ENCODE results near the gene KLHL13. TPM values are rescaled to one million over a fixed set of nuclear protein-coding genes. Genes with fewer than 3 reads are reported as not detected.

Gene KLHL13
- total RNA-seq, 1 donor from 2014 or later = 3.9 TPM

DNA sequence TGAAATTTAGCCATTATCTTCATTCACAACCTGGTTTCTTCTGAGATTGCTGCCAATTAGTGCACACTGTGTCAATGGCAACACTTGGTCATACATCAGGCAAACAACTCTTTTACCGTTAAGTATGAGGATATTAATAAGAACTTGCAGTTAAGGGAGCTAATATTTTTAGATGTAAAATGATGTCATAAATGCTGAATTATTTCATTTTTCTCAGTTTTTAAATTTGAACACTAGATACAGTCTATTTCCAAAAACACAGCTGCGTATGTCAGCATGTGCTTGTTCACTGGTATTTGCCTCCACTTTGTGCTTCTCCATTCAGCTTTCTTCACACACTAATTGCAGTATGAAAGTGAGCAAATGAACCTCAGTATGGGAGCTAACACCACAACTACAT lies 1.6 kb downstream of the KLHL13 start:
- Histone ChIP-seq H3K36me3 (no peaks in the 10 kb centered on the region), H3K27me3 (ENCODE audit: low read depth) (no peaks in the 10 kb centered on the region), H3K4me1 (no peaks in the 10 kb centered on the region), H3K27ac (no peak overlapping the region), H3K4me3 (no peak overlapping the region), H3K9me3 (no peaks in the 10 kb centered on the region)
- intact Hi-C loops (cut with DNase I) = no loop called here
- ATAC-seq (no peak), DNase-seq (no peak)
- TF ChIP-seq, protein P1, sequence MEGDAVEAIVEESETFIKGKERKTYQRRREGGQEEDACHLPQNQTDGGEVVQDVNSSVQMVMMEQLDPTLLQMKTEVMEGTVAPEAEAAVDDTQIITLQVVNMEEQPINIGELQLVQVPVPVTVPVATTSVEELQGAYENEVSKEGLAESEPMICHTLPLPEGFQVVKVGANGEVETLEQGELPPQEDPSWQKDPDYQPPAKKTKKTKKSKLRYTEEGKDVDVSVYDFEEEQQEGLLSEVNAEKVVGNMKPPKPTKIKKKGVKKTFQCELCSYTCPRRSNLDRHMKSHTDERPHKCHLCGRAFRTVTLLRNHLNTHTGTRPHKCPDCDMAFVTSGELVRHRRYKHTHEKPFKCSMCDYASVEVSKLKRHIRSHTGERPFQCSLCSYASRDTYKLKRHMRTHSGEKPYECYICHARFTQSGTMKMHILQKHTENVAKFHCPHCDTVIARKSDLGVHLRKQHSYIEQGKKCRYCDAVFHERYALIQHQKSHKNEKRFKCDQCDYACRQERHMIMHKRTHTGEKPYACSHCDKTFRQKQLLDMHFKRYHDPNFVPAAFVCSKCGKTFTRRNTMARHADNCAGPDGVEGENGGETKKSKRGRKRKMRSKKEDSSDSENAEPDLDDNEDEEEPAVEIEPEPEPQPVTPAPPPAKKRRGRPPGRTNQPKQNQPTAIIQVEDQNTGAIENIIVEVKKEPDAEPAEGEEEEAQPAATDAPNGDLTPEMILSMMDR (IDR thresholded peaks at IDR 0.05) = no peak

DNA sequence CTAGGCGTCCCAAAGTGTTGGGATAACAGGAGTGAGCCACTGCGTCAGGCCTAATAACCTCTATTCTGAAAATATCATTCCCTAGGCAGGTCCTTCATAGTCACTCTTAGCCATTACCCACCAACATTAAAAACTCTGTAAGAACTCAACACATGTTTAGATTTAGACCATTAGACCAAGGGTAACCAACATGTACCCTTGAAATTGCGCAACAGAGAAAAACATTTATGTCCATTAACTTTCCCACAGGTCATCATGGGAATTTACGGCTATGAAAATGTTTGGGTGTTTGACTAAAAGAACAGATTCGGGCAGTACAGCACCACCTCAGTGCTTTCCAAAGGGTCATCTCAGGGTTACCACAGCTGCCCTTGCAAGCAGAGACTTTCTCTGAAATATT lies 7.5 kb downstream of the KLHL13 start:
- no peaks in the 10 kb centered on the region for H3K36me3 ChIP-seq
- H3K27me3 ChIP-seq (ENCODE audit: low read depth) = no peaks in the 10 kb centered on the region
- ATAC-seq (no peak), DNase-seq (no peak)
- H3K4me1 ChIP-seq = no peaks in the 10 kb centered on the region
- intact Hi-C loops (cut with DNase I) = no loop called here
- H3K4me3 ChIP-seq = no peak overlapping the region
- no peak overlapping the region for H3K27ac ChIP-seq
- TF ChIP-seq, protein P1 (IDR thresholded peaks at IDR 0.05) = no peak
- H3K9me3 ChIP-seq = no peaks in the 10 kb centered on the region

DNA sequence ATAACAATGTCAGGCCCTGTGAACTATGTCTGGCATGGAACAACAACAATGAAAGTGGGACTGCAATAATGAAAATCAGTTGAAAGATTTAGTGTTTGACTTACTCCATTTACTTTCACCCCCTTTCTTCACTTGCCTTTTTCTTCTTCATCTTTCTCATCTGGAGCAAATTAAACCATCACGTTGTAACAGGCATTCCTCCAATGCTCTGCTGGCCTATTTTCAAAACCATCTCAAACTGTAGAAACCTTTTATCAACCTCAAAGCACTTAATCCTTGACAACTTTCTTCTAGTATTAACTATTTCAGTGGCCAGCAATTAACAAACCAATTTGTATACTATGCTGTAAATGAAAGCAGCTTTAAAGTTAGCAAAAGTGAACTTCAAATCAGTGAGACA lies 8.3 kb downstream of the KLHL13 start:
- TF ChIP-seq, protein P1 (IDR thresholded peaks at IDR 0.05) = no peak
- no peaks in the 10 kb centered on the region for H3K9me3 ChIP-seq
- no peaks in the 10 kb centered on the region for H3K4me1 ChIP-seq
- H3K36me3 ChIP-seq = no peaks in the 10 kb centered on the region
- DNase-seq = no peak
- no peak overlapping the region for H3K4me3 ChIP-seq
- H3K27ac ChIP-seq = no peak overlapping the region
- intact Hi-C loops (cut with DNase I) = no loop called here
- no peak for ATAC-seq
- H3K27me3 ChIP-seq (ENCODE audit: low read depth) = no peaks in the 10 kb centered on the region

DNA sequence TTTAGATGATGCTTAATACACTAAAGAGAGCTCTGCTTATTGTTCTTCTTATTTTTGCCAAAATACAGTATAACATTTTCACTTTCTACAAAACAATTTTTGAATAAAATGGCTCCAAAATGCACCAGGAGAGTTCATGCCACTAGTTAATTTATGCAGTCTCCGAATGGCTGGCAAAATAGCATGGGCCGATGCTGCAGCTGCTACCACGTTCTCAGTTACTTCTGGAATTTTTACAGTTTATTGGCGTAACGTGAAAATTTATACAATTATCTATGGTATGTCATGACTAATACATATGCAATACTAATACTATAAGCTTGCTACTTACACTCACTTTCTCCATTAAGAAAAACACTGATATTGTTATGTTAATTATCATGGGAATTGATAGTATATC lies 16.5 kb downstream of the KLHL13 start:
- Histone ChIP-seq H3K27ac (no peak overlapping the region), H3K36me3 (no peaks in the 10 kb centered on the region), H3K4me3 (no peak overlapping the region), H3K9me3 (no peaks in the 10 kb centered on the region), H3K4me1 (no peaks in the 10 kb centered on the region), H3K27me3 (ENCODE audit: low read depth) (no peaks in the 10 kb centered on the region)
- intact Hi-C loops (cut with DNase I) = no loop called here
- TF ChIP-seq, protein P1 (IDR thresholded peaks at IDR 0.05) = no peak
- no peak for DNase-seq
- no peak for ATAC-seq

DNA sequence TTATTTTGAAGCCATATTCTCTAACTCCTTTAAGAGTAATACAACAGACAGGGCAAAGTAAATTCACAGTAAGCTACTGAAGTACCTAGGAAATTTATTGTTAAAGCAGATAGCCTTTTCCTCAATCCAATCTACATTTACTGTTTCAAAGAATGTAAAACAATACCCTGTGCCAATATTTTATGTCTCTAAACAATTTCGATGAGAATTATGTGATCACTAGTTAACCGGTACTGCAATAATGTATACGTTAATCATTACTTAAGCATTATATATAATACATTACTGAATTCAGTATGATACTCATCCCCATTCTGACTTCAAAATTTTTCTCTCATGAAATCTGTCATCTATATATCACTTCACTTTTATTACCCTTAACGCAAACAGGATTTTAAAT lies 28.5 kb downstream of the KLHL13 start:
- no peak for ATAC-seq
- Histone ChIP-seq H3K27me3 (ENCODE audit: low read depth) (no peaks in the 10 kb centered on the region), H3K4me3 (no peak overlapping the region), H3K4me1 (no peaks in the 10 kb centered on the region), H3K27ac (no peak overlapping the region), H3K36me3 (no peaks in the 10 kb centered on the region), H3K9me3 (no peaks in the 10 kb centered on the region)
- TF ChIP-seq, protein P1 (IDR thresholded peaks at IDR 0.05) = no peak
- intact Hi-C loops (cut with DNase I) = no loop called here
- DNase-seq = no peak

DNA sequence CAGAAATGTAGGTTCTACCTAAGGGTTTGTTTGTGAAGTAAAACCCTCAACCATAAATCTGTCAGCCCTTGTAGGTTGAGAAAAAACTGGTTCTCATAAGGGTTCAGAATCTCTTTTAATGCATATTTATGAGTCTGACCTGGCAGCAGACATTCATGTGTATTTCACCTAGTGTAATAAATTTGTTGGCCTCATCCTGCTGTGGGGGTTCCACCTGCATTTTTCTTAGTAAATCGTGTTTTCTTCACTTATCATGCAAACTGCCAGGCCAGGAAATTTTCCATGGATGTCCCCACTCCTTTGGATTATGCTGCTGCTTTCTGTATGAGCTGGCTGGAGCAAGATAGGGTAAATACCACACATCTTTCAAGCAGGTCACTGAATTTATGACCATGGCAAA lies 42.4 kb downstream of the KLHL13 start:
- Histone ChIP-seq H3K27me3 (ENCODE audit: low read depth) (no peaks in the 10 kb centered on the region), H3K4me1 (no peaks in the 10 kb centered on the region), H3K27ac (no peak overlapping the region), H3K36me3 (no peaks in the 10 kb centered on the region), H3K4me3 (no peak overlapping the region), H3K9me3 (no peaks in the 10 kb centered on the region)
- intact Hi-C loops (cut with DNase I) = no loop called here
- TF ChIP-seq, protein P1 (IDR thresholded peaks at IDR 0.05) = no peak
- DNase-seq = no peak
- ATAC-seq = no peak
